H54 (cell line): ENCODE results near the gene SEPSECS.
"Not testable (repeated sequence)": the region's sequence is repeated elsewhere in the genome, so short reads cannot be mapped to it uniquely, and the experiment has no call there.

Experiments
- DNase-seq: peaks from one replicate; pipeline ENCODE4 v3.0.0; 2011; ENCODE audit warnings: low spot score, mixed read lengths; ENCODE audit not compliant: insufficient read length
- FAIRE-seq: peaks from 3 replicates; lab custom pipeline; 2011; peaks lifted over from hg19 to GRCh38; lab: Jason Lieb, UNC
- POLR2A ChIP-seq: IDR thresholded peaks from 2 replicates; pipeline ENCODE4 v1.6.1; 2011; ENCODE audit warnings: low read depth, mild to moderate bottlenecking, low read length

Gene SEPSECS

DNA sequence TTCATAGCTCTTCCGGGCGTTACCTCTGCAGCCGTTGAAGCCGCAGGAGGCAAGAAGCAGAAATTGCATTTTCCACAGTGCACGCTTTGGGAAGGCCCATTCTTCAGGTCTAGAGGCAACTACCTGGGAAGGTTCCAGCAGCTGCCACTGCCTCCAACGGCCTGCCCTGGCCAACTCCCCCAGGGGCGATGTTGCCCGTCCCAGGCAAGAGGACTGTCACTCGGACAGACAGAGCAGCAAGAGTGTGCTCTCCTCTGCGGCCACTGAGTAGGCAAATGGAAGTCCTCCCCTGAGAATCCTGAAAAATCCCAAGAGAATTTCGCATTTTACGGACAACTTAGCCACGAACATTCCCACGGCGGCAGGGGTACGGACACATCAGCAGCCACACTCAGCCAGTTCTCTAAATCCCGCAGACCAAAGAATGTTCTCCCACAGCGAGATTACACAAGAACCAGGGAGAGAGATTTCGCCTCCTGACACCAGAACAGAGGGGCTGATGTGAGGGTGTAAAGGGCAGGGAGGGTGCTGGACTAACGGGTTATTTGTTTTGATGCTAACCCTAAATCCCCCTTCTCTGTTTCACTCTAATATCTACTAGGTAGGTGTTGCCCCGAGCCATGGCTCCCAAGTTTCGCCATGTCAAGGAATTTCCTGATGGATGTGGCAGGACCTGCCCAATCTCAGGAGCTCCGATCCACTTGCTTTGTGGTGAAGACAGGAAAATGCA lies 63.8 kb downstream of the SEPSECS start:
- no peak for FAIRE-seq
- no peak for TF ChIP-seq POLR2A

GRCh38 chr4:25095837-25096236 lies 64.4 kb downstream of the SEPSECS start:
- no peak for TF ChIP-seq POLR2A
- FAIRE-seq, result no peak

More for the DNA sequence above, 63.8 kb downstream of the SEPSECS start:
- DNase-seq, result no peak

DNA sequence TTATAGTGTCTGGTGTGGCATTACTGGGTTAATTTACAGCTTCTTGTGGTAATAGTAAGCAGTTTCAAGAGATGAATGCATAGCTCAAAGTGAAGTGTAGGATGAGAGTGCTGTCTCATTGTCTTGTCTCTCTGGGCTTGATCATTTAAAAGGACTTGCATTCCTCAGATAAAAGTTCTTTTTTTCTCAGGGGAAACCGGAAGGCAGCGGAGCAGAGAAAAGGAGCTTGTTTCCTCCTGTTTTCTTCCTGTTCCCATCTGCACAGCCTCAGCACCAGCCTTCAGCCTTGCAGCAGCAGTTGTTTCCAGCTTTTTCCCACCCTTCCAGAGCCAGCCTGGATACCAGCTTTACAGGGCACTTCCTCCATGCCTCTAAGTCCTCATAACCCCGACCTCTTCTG lies 68.1 kb downstream of the SEPSECS start:
- TF ChIP-seq POLR2A, result no peak
- DNase-seq, result no peak
- no peak for FAIRE-seq

More at GRCh38 chr4:25095837-25096236, 64.4 kb downstream of the SEPSECS start:
- no peak for DNase-seq

DNA sequence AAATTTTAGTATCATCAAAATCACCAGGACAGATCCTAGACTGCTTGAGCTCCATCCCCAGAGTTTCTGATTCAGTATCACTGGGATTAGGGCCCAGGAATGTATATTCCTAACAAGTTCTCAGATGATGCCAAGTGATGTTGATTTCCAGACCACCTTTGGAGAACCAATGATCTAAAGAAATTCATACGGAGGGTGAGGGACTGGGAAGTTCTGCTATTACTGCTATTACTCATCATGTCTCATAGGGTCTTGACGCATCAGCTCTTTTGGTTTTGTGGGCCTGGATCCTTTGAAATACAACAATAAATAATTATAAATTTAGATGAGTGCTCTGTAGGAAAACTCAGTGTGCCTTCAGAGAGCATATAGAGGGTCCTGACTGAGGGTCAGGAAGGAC lies 69.7 kb downstream of the SEPSECS start:
- no peak for TF ChIP-seq POLR2A
- DNase-seq (no peak), FAIRE-seq (no peak)

GRCh38 chr4:25089051-25089763 lies 71.0 kb downstream of the SEPSECS start:
- TF ChIP-seq POLR2A, result no peak
- FAIRE-seq, result no peak
- no peak for DNase-seq

- FAIRE-seq, result no peak
- no peak for TF ChIP-seq POLR2A
- no peak for DNase-seq
Observed at GRCh38 chr4:25088093-25088952, 71.9 kb downstream of the SEPSECS start.

DNA sequence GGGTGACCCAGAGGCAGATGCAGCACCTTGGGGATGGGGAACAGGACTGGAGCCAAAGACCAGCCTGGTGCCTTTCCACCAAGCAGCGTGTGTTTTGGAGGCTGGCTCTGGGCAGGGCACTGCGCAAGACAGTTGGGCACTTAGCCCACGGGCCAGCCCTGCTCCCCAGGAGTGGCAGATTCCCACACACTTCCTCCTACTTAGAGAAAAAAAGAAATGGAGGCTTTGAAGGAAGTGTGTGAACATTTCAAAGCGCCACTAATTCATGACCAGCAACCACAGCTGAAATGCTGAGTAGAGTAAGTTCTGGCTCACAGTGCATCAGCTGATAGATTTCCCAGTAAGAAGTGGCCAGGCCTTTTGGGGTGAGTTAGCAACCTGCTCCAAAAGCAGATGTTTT lies 74.6 kb downstream of the SEPSECS start:
- TF ChIP-seq POLR2A, result no peak
- FAIRE-seq, result no peak

DNA sequence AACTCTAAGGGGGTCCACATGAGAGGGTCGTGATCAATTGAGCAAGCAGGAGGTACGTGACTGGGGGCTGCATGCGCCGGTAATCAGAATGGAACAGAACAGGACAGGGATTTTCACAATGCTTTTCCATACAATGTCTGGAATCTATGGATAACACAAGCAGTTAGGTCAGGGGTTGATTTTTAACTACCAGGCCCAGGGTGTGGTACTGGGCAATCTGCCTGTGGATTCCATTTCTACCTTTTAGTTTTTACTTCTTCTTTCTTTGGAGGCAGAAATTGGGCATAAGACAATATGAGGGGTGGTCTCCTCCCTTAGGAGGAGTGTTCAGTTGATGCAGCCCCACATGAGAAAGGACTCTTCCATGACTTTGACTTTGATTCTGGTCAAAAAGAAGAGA lies 76.8 kb downstream of the SEPSECS start:
- DNase-seq, FAIRE-seq: not testable (repeated sequence)

More for the DNA sequence above, 74.6 kb downstream of the SEPSECS start:
- no peak for DNase-seq

DNA sequence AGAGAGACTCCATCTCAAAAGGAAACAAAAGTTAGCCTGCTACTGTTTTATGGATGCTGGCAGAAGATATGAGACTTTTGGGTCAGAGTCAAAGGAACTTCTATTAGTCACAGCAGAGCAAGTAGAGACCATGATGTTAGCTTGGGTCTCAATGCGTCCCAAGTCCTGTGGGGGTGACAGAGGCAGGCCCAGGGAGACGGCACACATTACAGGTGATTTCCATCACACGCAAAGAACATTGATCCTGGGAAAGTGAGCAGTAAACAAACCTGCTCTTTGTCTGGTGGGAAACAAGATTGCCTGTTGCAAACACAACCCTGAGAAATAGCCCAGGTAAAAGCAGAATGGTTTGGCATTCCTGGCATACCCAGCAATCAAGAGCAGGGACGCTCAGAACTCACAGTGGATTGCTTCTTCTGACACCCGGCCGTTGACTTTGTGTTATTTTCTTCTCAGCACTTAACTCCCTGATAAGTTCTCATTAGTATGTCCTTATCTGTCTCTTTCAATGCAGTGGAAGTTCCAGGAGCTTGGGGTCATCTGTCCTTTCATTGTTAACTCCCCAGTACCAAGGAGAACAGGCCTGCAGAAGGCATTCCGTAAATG lies 78.3 kb downstream of the SEPSECS start:
- FAIRE-seq (no peak), DNase-seq (no peak)
- no peak for TF ChIP-seq POLR2A

DNA sequence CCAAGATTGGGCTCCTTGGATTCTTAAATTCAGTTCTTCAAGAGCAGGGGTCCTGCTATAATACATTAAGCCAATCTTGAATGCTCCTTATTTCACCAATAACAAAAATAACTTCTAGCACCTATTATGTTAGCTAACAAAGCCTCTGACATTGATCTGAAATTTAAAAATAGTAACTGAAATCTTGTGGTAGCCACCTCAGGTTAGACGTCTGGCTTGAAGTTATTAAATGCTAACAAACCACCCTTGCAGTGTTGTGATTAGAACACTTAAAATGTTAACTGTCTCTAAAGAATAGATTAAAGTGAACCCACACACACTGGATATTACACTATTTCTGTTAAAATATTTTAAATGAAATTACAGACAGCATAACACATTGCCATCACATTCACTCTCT lies 79.7 kb downstream of the SEPSECS start:
- no peak for TF ChIP-seq POLR2A
- DNase-seq, result no peak
- no peak for FAIRE-seq

GRCh38 chr4:25078523-25078922 lies 81.7 kb downstream of the SEPSECS start:
- no peak for TF ChIP-seq POLR2A
- no peak for FAIRE-seq

DNA sequence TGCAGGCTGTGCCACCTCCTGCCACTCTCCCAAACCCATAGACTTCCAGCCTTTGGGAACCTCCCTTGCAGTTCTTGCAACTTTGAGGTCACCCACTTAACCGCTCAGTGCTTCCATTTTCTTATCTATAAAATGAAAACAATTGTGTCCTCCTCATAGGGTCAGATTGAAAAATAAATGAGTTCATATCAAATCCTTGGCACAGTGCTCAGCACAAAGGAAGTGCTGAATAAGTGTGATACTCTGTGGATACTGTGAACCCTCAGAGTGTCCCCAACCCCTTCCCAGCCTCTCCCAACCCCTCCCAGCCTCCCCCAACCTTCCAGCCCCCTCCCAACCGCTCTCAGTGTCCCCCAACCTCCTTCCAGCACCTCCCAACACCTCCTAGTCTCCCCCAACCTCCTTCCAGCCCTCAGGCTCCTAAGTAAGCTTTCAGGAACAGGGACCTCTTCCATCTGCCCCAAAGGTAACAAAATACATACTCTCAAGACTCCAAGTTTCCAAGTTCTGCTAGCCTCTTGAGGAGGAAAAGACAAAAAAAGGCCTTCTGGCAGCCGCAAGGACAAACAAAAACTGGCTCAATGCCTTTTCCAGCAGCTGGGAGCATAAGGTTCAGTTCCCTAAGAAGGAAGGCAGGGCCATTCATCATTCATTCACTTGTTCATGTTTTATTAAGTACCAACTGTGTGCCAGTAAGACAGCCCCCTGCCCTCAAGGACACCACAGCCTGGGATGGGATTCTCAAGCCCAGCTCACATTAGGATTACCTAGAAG lies 83.4 kb downstream of the SEPSECS start:
- no peak for FAIRE-seq
- TF ChIP-seq POLR2A, result no peak
- DNase-seq, result no peak

More at GRCh38 chr4:25078523-25078922, 81.7 kb downstream of the SEPSECS start:
- DNase-seq, result no peak

DNA sequence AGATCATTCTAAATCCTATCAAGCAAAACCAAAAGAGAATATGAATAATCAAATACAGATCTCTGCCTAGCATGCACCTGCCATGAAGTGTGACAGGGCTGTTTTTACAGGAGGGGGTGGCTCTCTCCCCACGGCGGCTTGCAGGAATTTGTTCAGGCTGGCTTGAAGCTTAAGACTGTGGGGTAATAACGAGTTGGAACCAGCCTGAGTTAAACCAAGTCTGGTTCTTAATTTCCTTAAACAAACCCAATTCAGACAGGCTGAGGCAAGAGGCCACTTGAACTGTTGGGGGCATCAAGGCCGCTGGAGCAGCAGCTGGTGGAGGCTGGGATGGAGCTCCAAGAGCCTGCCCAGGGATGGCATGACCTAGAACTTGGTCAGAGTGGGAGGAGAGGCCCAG lies 84.4 kb downstream of the SEPSECS start:
- FAIRE-seq (no peak), DNase-seq (no peak)
- no peak for TF ChIP-seq POLR2A

- TF ChIP-seq POLR2A, result no peak
- FAIRE-seq, result no peak
- DNase-seq, result no peak
Observed at GRCh38 chr4:25075129-25075528, 85.1 kb downstream of the SEPSECS start.
